ENCODE measurements around the gene ABLIM2. TPM values are rescaled to one million over a fixed set of nuclear protein-coding genes. Genes with fewer than 3 reads are reported as not detected.

ABLIM2 gene
- total RNA-seq, 1 experiment from 2014 or later, result 1.0 TPM

DNA sequence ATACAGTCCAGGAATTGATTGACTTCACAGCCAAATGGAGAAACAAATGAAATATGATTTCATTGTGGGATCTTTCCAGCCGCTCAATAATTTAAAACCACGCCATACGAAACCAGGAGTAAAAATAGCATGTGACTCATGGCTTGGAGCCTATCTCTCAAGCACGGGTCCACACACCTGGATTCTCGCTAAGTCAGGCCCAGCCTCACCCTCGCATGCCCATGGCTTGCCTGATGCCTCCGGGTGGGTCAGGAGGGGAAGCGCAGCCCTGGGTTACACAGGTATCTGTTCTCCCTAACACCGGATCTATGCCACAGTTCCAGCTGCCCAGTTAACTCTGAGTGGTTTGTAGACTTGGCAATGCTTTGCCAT is 5.6 kb upstream of the ABLIM2 start:
- peaks cover 3% of the 10 kb centered on the region for H3K23me2 ChIP-seq (ENCODE audit: insufficient read length, low read depth, low read length, poor library complexity, severe bottlenecking)
- no peak overlapping the region for H2BK20ac ChIP-seq (ENCODE audit: low read depth, low read length, poor library complexity, severe bottlenecking)
- H3K27ac ChIP-seq (ENCODE audit: insufficient read length, low read depth, low read length), result no peak overlapping the region
- no peak overlapping the region for H3T11ph ChIP-seq (ENCODE audit: low read length)
- no peak overlapping the region for H3K56ac ChIP-seq (ENCODE audit: insufficient read length, low read depth, low read length)
- no peaks in the 10 kb centered on the region for H3K27me3 ChIP-seq (ENCODE audit: insufficient read depth, low read length)
- H3K14ac ChIP-seq (ENCODE audit: insufficient read depth, low read length), result no peak overlapping the region
- no peak overlapping the region for H3K23ac ChIP-seq (ENCODE audit: insufficient read length, low read depth, low read length)
- no peaks in the 10 kb centered on the region for H3K79me2 ChIP-seq (ENCODE audit: insufficient read depth, low read length)
- Mint-ChIP-seq H3K27me3 (ENCODE audit: low read depth) (peaks cover 39% of the 10 kb centered on the region), H3K27ac (no peak overlapping the region), H3K4me3 (no peak overlapping the region), H3K36me3 (ENCODE audit: insufficient read depth in 1 of 3, low read depth in 3 of 3) (peaks cover 0 to 5% (median 4%) of the 10 kb centered on the region in 3 experiments; a peak in 2 of 7 replicates), H3K9me3 (peaks cover 13 to 14% of the 10 kb centered on the region in 2 experiments), H3K4me1 (peaks cover 5 to 6% of the 10 kb centered on the region in 2 experiments)
- WGBS (ENCODE audit: extremely low coverage, insufficient read length, low lambda C conversion rate), result no CpG with 5 or more reads among the region's 9 CpGs
- no peak overlapping the region for H4K5ac ChIP-seq (ENCODE audit: insufficient read length, low read depth, low read length)
- no peak overlapping the region for H2AK5ac ChIP-seq (ENCODE audit: insufficient read length, low read length)
- H2BK120ac ChIP-seq (ENCODE audit: low read depth, low read length, poor library complexity, severe bottlenecking), result no peak overlapping the region
- H2AFZ ChIP-seq (ENCODE audit: low read length), result no peak overlapping the region
- H2BK12ac ChIP-seq (ENCODE audit: insufficient read length, low read depth, low read length), result no peak overlapping the region
- no peak overlapping the region for H2BK15ac ChIP-seq (ENCODE audit: low read depth, low read length)
- TF ChIP-seq CTCF (conservative IDR thresholded peaks at IDR 0.05), result no peak
- H4K91ac ChIP-seq (ENCODE audit: insufficient read length, low read depth, low read length), result no peak overlapping the region
- H3K9me3 ChIP-seq (ENCODE audit: control insufficient read depth, low read depth, low read length), result peaks cover 5% of the 10 kb centered on the region
- no peaks in the 10 kb centered on the region for H4K20me1 ChIP-seq (ENCODE audit: control insufficient read depth, insufficient read depth, insufficient read length)
- no peaks in the 10 kb centered on the region for H3K79me1 ChIP-seq (ENCODE audit: insufficient read depth, low read depth, low read length, poor library complexity, severe bottlenecking)
- no peak overlapping the region for H2BK5ac ChIP-seq (ENCODE audit: insufficient read length, low read length)
- no peak overlapping the region for H3K4me2 ChIP-seq (ENCODE audit: insufficient read depth, insufficient read length, low read length)
- no peak overlapping the region for H3K4ac ChIP-seq (ENCODE audit: low read depth, low read length)
- H3K9ac ChIP-seq (ENCODE audit: extremely low read depth, insufficient read length, low read length), result no peak overlapping the region
- no peak for DNase-seq
- no peak overlapping the region for H3K18ac ChIP-seq (ENCODE audit: insufficient read length, low read depth, low read length)
- H3K4me1 ChIP-seq (ENCODE audit: insufficient read depth, low read length), result no peaks in the 10 kb centered on the region
- H4K8ac ChIP-seq (replicated peaks; ENCODE audit: insufficient read length, low read depth, low read length), result no peak overlapping the region
